GM12878 (cell line): ENCODE results near the gene UBE2I. TPM values are rescaled to one million over a fixed set of nuclear protein-coding genes. Genes with fewer than 3 reads are reported as not detected.

ENCODE experiments used
- ATAC-seq: fragments of 200-7000 bp; cut with Tn5 transposase; 3 replicates; pipeline ENCODE4 v1.9.1; 2020; ENCODE audit warnings: mild to moderate bottlenecking, moderate library complexity
- BruUV-seq: library from RNA; stranded (reverse); fragments of 400-500 nt; replicated peaks from 2 replicates; lab custom pipeline; 2021; lab: Mats Ljungman, UMichigan
- CTCF ChIA-PET: fragments of 300-600 bp; sonication (Branson Sonifier 250); formaldehyde crosslinking; extraction: SDS; loops from one replicate; lab custom pipeline; 2021; ENCODE audit warnings: inconsistent platforms; lab: Yijun Ruan, JAX
- POLR2A ChIA-PET: fragments of 350-600 bp; formaldehyde crosslinking; extraction: SDS; loops from one replicate; lab custom pipeline; 2021; ENCODE audit warnings: inconsistent platforms; lab: Charles Lee
- RAD21 ChIA-PET: fragments of 300-600 bp; sonication (Branson Sonifier 250); formaldehyde crosslinking; loops from one replicate; lab custom pipeline; 2023; ENCODE audit warnings: antibody characterized with exemption; ENCODE audit not compliant: unreplicated experiment; lab: Charles Lee
- SMC1A ChIA-PET: fragments of 300-600 bp; sonication (Branson Sonifier 250); formaldehyde crosslinking; loops from one replicate; lab custom pipeline; 2023; ENCODE audit not compliant: unreplicated experiment, uncharacterized antibody; lab: Charles Lee
- DNase-seq: peaks from one replicate; pipeline ENCODE4 v3.0.0-alpha.2; 2011; ENCODE audit warnings: low read depth, low spot score
- FAIRE-seq: peaks from 3 replicates; lab custom pipeline; 2011; peaks lifted over from hg19 to GRCh38; lab: Jason Lieb, UNC
- H2AFZ ChIP-seq: 2 replicates; pipeline ENCODE4 v1.6.0; 2011; ENCODE audit warnings: low read depth, low read length, control low read depth; ENCODE audit not compliant: control insufficient read depth
- H3K27ac ChIP-seq: 2 replicates; pipeline ENCODE4 v1.5.1; 2011; ENCODE audit warnings: control low read depth; ENCODE audit not compliant: control insufficient read depth, insufficient read depth
- H3K27me3 ChIP-seq, 2 experiments: replicated peaks in 1 of 2; 2 replicates each; pipeline versions ENCODE4 v1.6.0 to v1.6.1; 2011; ENCODE audit warnings: low read length in 1 of 2; ENCODE audit not compliant: control insufficient read depth in 2 of 2, insufficient read depth in 2 of 2
- H3K36me3 ChIP-seq, 2 experiments: 2 replicates each; pipeline ENCODE4 v1.5.1; 2011; ENCODE audit warnings: low read length in 1 of 2; ENCODE audit not compliant: control insufficient read depth in 2 of 2, insufficient read depth in 2 of 2
- H3K4me1 ChIP-seq: 2 replicates; pipeline ENCODE4 v1.6.1; 2011; ENCODE audit warnings: mild to moderate bottlenecking, low read length, moderate library complexity, mixed read lengths; ENCODE audit not compliant: control insufficient read depth, insufficient read depth
- H3K4me2 ChIP-seq: 2 replicates; pipeline ENCODE4 v1.6.0; 2011; ENCODE audit warnings: control low read depth; ENCODE audit not compliant: control insufficient read depth, insufficient read depth
- H3K4me3 ChIP-seq: fragments of 200-600 bp; sonication (generic); 2 replicates; pipeline ENCODE4 v1.5.1; 2016
- H3K79me2 ChIP-seq: 2 replicates; pipeline ENCODE4 v1.6.0; 2011; ENCODE audit warnings: low read length; ENCODE audit not compliant: control insufficient read depth, insufficient read depth
- H3K9ac ChIP-seq: 2 replicates; pipeline ENCODE4 v1.8.0; 2011; ENCODE audit warnings: low read length, control low read depth, mixed read lengths; ENCODE audit not compliant: control insufficient read depth, insufficient read depth
- H3K9me3 ChIP-seq: replicated peaks from 3 replicates; pipeline ENCODE4 v1.5.1; 2011; ENCODE audit warnings: mild to moderate bottlenecking, low read length; ENCODE audit not compliant: control insufficient read depth, insufficient read depth
- H4K20me1 ChIP-seq: 2 replicates; pipeline ENCODE4 v1.6.0; 2011; ENCODE audit not compliant: control insufficient read depth, insufficient read depth
- CHD4 ChIP-seq: fragments of 200-600 bp; sonication (generic); IDR thresholded peaks from 2 replicates; pipeline ENCODE4 v1.6.1; 2016; ENCODE audit warnings: mild to moderate bottlenecking
- CUX1 ChIP-seq: IDR thresholded peaks from 2 replicates; pipeline ENCODE4 v1.6.1; 2012; ENCODE audit warnings: improper control_type of control experiment, low read depth, low read length; ENCODE audit not compliant: insufficient replicate concordance
- DPF2 ChIP-seq: fragments of 450-650 bp; IDR thresholded peaks from 2 replicates; pipeline ENCODE4 v1.6.1; 2017; ENCODE audit warnings: mild to moderate bottlenecking
- EED ChIP-seq: sonication (generic); IDR thresholded peaks from 2 replicates; pipeline ENCODE4 v1.6.1; 2016; ENCODE audit warnings: antibody characterized with exemption, low read depth
- FOXM1 ChIP-seq: IDR thresholded peaks from 2 replicates; pipeline ENCODE4 v1.6.1; 2012; ENCODE audit warnings: low read depth, mild to moderate bottlenecking, inconsistent platforms, low read length, moderate library complexity
- HDGF ChIP-seq: fragments of 450-650 bp; IDR thresholded peaks from 2 replicates; pipeline ENCODE4 v1.6.1; 2016; ENCODE audit warnings: antibody characterized with exemption
- IKZF2 ChIP-seq, 2 experiments: fragments of 450-650 bp; IDR thresholded peaks; 2 replicates each; pipeline ENCODE4 v1.6.1; 2017; ENCODE audit warnings: mild to moderate bottlenecking in 2 of 2, moderate library complexity in 2 of 2
- IRF5 ChIP-seq: fragments of 450-650 bp; IDR thresholded peaks from 2 replicates; pipeline ENCODE4 v1.6.1; 2017; ENCODE audit warnings: borderline replicate concordance
- MTA3 ChIP-seq: IDR thresholded peaks from 2 replicates; pipeline ENCODE4 v1.6.1; 2012; ENCODE audit warnings: low read length, inconsistent platforms, borderline replicate concordance
- MYC ChIP-seq: IDR thresholded peaks from 2 replicates; pipeline ENCODE4 v1.6.1; 2011; ENCODE audit warnings: mild to moderate bottlenecking, low read length, moderate library complexity, inconsistent platforms; ENCODE audit not compliant: insufficient read depth, insufficient replicate concordance, insufficient read length, severe bottlenecking
- NBN ChIP-seq: fragments of 450-650 bp; IDR thresholded peaks from 2 replicates; pipeline ENCODE4 v1.6.1; 2016
- NR2C1 ChIP-seq: fragments of 450-650 bp; IDR thresholded peaks from 2 replicates; pipeline ENCODE4 v1.6.1; 2017; ENCODE audit warnings: antibody characterized with exemption, mild to moderate bottlenecking, moderate library complexity
- PML ChIP-seq: IDR thresholded peaks from 2 replicates; pipeline ENCODE4 v1.6.1; 2012; ENCODE audit warnings: low read length, inconsistent platforms
- POLR2AphosphoS2 ChIP-seq: IDR thresholded peaks from 2 replicates; pipeline ENCODE4 v1.6.1; 2011; ENCODE audit warnings: low read depth, mild to moderate bottlenecking, low read length, improper control_type of control experiment, moderate library complexity
- POLR2AphosphoS5 ChIP-seq: IDR thresholded peaks from 2 replicates; pipeline ENCODE4 v1.6.1; 2011; ENCODE audit warnings: mild to moderate bottlenecking, low read length, inconsistent platforms
- SMC3 ChIP-seq: IDR thresholded peaks from 2 replicates; pipeline ENCODE4 v1.6.1; 2011; ENCODE audit warnings: low read length, improper control_type of control experiment, borderline replicate concordance
- STAT1 ChIP-seq: fragments of 450-650 bp; conservative IDR thresholded peaks from 2 replicates; pipeline ENCODE4 v1.6.1; 2014; ENCODE audit warnings: antibody characterized with exemption, mild to moderate bottlenecking
- TARDBP ChIP-seq: IDR thresholded peaks from 2 replicates; pipeline ENCODE4 v1.6.1; 2016; ENCODE audit warnings: borderline replicate concordance
- USF2 ChIP-seq: IDR thresholded peaks from 2 replicates; pipeline ENCODE4 v1.6.1; 2011; ENCODE audit warnings: low read depth, low read length, improper control_type of control experiment, borderline replicate concordance
- WRNIP1 ChIP-seq: IDR thresholded peaks from 2 replicates; pipeline ENCODE4 v1.6.1; 2011; ENCODE audit warnings: low read depth, low read length, improper control_type of control experiment, borderline replicate concordance
- WGBS: methylation state at CpG from one replicate; pipeline ENCODE4 v1.1.6; 2016; ENCODE audit warnings: low lambda C conversion rate; ENCODE audit not compliant: insufficient replicate concordance, insufficient coverage; ENCODE audit errors: missing lambda C conversion rate; 5-methylcytosine and 5-hydroxymethylcytosine counted together
- in situ Hi-C: fragments of 300-500 bp; cut with MboI; formaldehyde crosslinking; loops from 9 replicates; pipeline ENCODE4 v1.14.3; 2018; ENCODE audit warnings: mixed read lengths
- intact Hi-C: fragments of 100-400 bp; cut with micrococcal nuclease; formaldehyde crosslinking; loops from one replicate; pipeline ENCODE4 v1.14.2; 2022; ENCODE audit not compliant: unreplicated experiment
- polyA plus RNA-seq, 11 experiments: library from polyadenylated mRNA; depleted of rRNA in 4 of 11; unstranded in 6 of 11; stranded (reverse) in 5 of 11; fragments of >200 nt; fragmentation: Nextera tagmentation in 4 of 11; fragmentation: Illumina TruSeq in 1 of 11; extraction: Ambion mirVana in 4 of 11; extraction: Trizol in 1 of 11; gene quantifications; 1 replicate in 1 of 11; 2 replicates in 10 of 11; pipeline versions ENCODE4 v1.2.1 to v1.2.3, GENCODE V29; 2011 to 2016; ENCODE audit warnings: inconsistent platforms in 2 of 11, missing spikeins in 2 of 11, low read depth in 1 of 11
- total RNA-seq, 4 experiments: library from RNA; depleted of rRNA in 3 of 4; stranded (reverse); fragments of >200 nt in 3 of 4; fragmentation: Illumina TruSeq in 1 of 4; extraction: Trizol in 1 of 4; gene quantifications; 2 replicates each; pipeline versions ENCODE4 v1.2.1 to v1.2.3, GENCODE V29; 2013 to 2021

Gene UBE2I
- total and polyA plus RNA-seq, 10 of the 15 experiments (the other 5 are each of a cell fraction or from before 2014, with no cell fraction given): 47.5 to 243 (median 194) TPM

- no peaks in the 10 kb centered on the region for H3K79me2 ChIP-seq
- H3K9me3 ChIP-seq: no peaks in the 10 kb centered on the region
- no peak for DNase-seq
- in situ Hi-C loops (no loop called here), intact Hi-C loops (no loop called here)
- H4K20me1 ChIP-seq: no peaks in the 10 kb centered on the region
- no peak for TF ChIP-seq STAT1
- no peak for TF ChIP-seq CUX1
- no peak for TF ChIP-seq FOXM1
- no peak for TF ChIP-seq MTA3
- TF ChIP-seq HDGF: no peak
- no peak for TF ChIP-seq POLR2AphosphoS5
- no peak for TF ChIP-seq PML
- TF ChIP-seq SMC3: no peak
- TF ChIP-seq USF2: no peak
- no peak for TF ChIP-seq IKZF2 (IDR thresholded peaks at IDR 0.05)
- TF ChIP-seq NBN: no peak
- no peak for TF ChIP-seq IRF5
- no peak for TF ChIP-seq POLR2AphosphoS2
- TF ChIP-seq NR2C1: no peak
- TF ChIP-seq MYC: no peak
- TF ChIP-seq CHD4: no peak
- no peak for TF ChIP-seq TARDBP
- no peak for TF ChIP-seq DPF2
- TF ChIP-seq WRNIP1: no peak
- no peak for TF ChIP-seq EED
- peaks cover 11% of the 10 kb centered on the region for H3K4me1 ChIP-seq
- peaks cover 0 to 6% of the 10 kb centered on the region in 2 experiments; a peak in 3 of 4 replicates for H3K36me3 ChIP-seq
- CTCF ChIA-PET: no interaction called here
- H2AFZ ChIP-seq: no peak overlapping the region
- RAD21 ChIA-PET: no interaction called here
- ATAC-seq: no peak
- SMC1A ChIA-PET: no interaction called here
- 51% methylated on average over 10 of the region's 11 CpGs for WGBS
- H3K27ac ChIP-seq: no peak overlapping the region
- no peak overlapping the region for H3K4me3 ChIP-seq
- H3K9ac ChIP-seq: no peak overlapping the region
- H3K4me2 ChIP-seq: no peak overlapping the region
- POLR2A ChIA-PET: no interaction called here
- FAIRE-seq: no peak
- no TSS peak for BruUV-seq
- no peaks in the 10 kb centered on the region for H3K27me3 ChIP-seq
Measured at GRCh38 chr16:1345087-1345486, 35.7 kb downstream of the UBE2I start.
